ENCODE data around the gene ABL1. TPM values are rescaled to one million over a fixed set of nuclear protein-coding genes. Genes with fewer than 3 reads are reported as not detected.

Gene ABL1
- total RNA-seq, 3 donors from 2014 or later: 37.1 to 38.8 (median 38.2) TPM

GRCh38 chr9:130882696-130883225, 47.7 kb downstream of the ABL1 start:
- H3K4me3 Mint-ChIP-seq: no peak overlapping the region
- H3K36me3 Mint-ChIP-seq (ENCODE audit: insufficient read depth): peaks cover 31% of the 10 kb centered on the region
- H3K4me1 Mint-ChIP-seq (ENCODE audit: low read depth): no peaks in the 10 kb centered on the region
- DNase-seq: no peak
- no peak for ATAC-seq
- H3K9me3 Mint-ChIP-seq: no peaks in the 10 kb centered on the region
- no peaks in the 10 kb centered on the region for H3K27me3 Mint-ChIP-seq (ENCODE audit: low read depth)

GRCh38 chr9:130883479-130883878, 48.4 kb downstream of the ABL1 start:
- ATAC-seq: no peak
- Mint-ChIP-seq H3K4me1 (ENCODE audit: low read depth) (no peaks in the 10 kb centered on the region), H3K9me3 (no peaks in the 10 kb centered on the region), H3K36me3 (ENCODE audit: insufficient read depth) (peaks cover 31% of the 10 kb centered on the region), H3K27me3 (ENCODE audit: low read depth) (no peaks in the 10 kb centered on the region), H3K4me3 (no peak overlapping the region)
- no peak for DNase-seq

- Mint-ChIP-seq H3K36me3 (ENCODE audit: insufficient read depth) (peaks cover 29% of the 10 kb centered on the region), H3K9me3 (no peaks in the 10 kb centered on the region), H3K4me3 (no peak overlapping the region), H3K4me1 (ENCODE audit: low read depth) (no peaks in the 10 kb centered on the region), H3K27me3 (ENCODE audit: low read depth) (no peaks in the 10 kb centered on the region)
- ATAC-seq (no peak), DNase-seq (no peak)
Observed at GRCh38 chr9:130884111-130884531, 49.1 kb downstream of the ABL1 start.

GRCh38 chr9:130884542-130885483, 49.8 kb downstream of the ABL1 start:
- Mint-ChIP-seq H3K9me3 (no peaks in the 10 kb centered on the region), H3K27me3 (ENCODE audit: low read depth) (no peaks in the 10 kb centered on the region), H3K4me1 (ENCODE audit: low read depth) (no peaks in the 10 kb centered on the region), H3K4me3 (no peak overlapping the region), H3K36me3 (ENCODE audit: insufficient read depth) (peaks cover 25% of the 10 kb centered on the region)
- ATAC-seq (no peak), DNase-seq (no peak)

GRCh38 chr9:130885484-130886375, 50.7 kb downstream of the ABL1 start:
- Mint-ChIP-seq H3K27me3 (ENCODE audit: low read depth) (no peaks in the 10 kb centered on the region), H3K9me3 (no peaks in the 10 kb centered on the region), H3K36me3 (ENCODE audit: insufficient read depth) (peaks cover 25% of the 10 kb centered on the region), H3K4me1 (ENCODE audit: low read depth) (no peaks in the 10 kb centered on the region), H3K4me3 (no peak overlapping the region)
- ATAC-seq (no peak), DNase-seq (no peak)

- H3K9me3 Mint-ChIP-seq: no peaks in the 10 kb centered on the region
- H3K27me3 Mint-ChIP-seq (ENCODE audit: low read depth): no peaks in the 10 kb centered on the region
- DNase-seq (no peak), ATAC-seq (no peak)
- H3K36me3 Mint-ChIP-seq (ENCODE audit: insufficient read depth): peaks cover 21% of the 10 kb centered on the region
- H3K4me3 Mint-ChIP-seq: no peak overlapping the region
- H3K4me1 Mint-ChIP-seq (ENCODE audit: low read depth): no peaks in the 10 kb centered on the region
Observed at GRCh38 chr9:130886981-130887380, 51.9 kb downstream of the ABL1 start.

- Mint-ChIP-seq H3K9me3 (no peaks in the 10 kb centered on the region), H3K4me1 (ENCODE audit: low read depth) (no peaks in the 10 kb centered on the region), H3K4me3 (no peak overlapping the region), H3K36me3 (ENCODE audit: insufficient read depth) (peaks cover 21% of the 10 kb centered on the region), H3K27me3 (ENCODE audit: low read depth) (no peaks in the 10 kb centered on the region)
- ATAC-seq (no peak), DNase-seq (no peak)
Observed at GRCh38 chr9:130887494-130888144, 52.6 kb downstream of the ABL1 start.

- H3K27me3 Mint-ChIP-seq (ENCODE audit: low read depth): no peaks in the 10 kb centered on the region
- H3K4me1 Mint-ChIP-seq (ENCODE audit: low read depth): no peaks in the 10 kb centered on the region
- no peak for DNase-seq
- no peak for ATAC-seq
- peaks cover 21% of the 10 kb centered on the region for H3K36me3 Mint-ChIP-seq (ENCODE audit: insufficient read depth)
- no peaks in the 10 kb centered on the region for H3K9me3 Mint-ChIP-seq
- H3K4me3 Mint-ChIP-seq: no peak overlapping the region
Observed at GRCh38 chr9:130888146-130888885, 53.3 kb downstream of the ABL1 start.

GRCh38 chr9:130890124-130890523, 55.1 kb downstream of the ABL1 start:
- no peaks in the 10 kb centered on the region for H3K27me3 Mint-ChIP-seq (ENCODE audit: low read depth)
- H3K36me3 Mint-ChIP-seq (ENCODE audit: insufficient read depth): peaks cover 15% of the 10 kb centered on the region
- DNase-seq (no peak), ATAC-seq (no peak)
- no peak overlapping the region for H3K4me3 Mint-ChIP-seq
- H3K4me1 Mint-ChIP-seq (ENCODE audit: low read depth): no peaks in the 10 kb centered on the region
- H3K9me3 Mint-ChIP-seq: no peaks in the 10 kb centered on the region

GRCh38 chr9:130890870-130891687, 56.0 kb downstream of the ABL1 start:
- no peak for DNase-seq
- no peaks in the 10 kb centered on the region for H3K4me1 Mint-ChIP-seq (ENCODE audit: low read depth)
- ATAC-seq: no peak
- H3K27me3 Mint-ChIP-seq (ENCODE audit: low read depth): no peaks in the 10 kb centered on the region
- H3K9me3 Mint-ChIP-seq: no peaks in the 10 kb centered on the region
- H3K36me3 Mint-ChIP-seq (ENCODE audit: insufficient read depth): peaks cover 8% of the 10 kb centered on the region
- no peak overlapping the region for H3K4me3 Mint-ChIP-seq

GRCh38 chr9:130891688-130892476, 56.8 kb downstream of the ABL1 start:
- no peak overlapping the region for H3K4me3 Mint-ChIP-seq
- H3K4me1 Mint-ChIP-seq (ENCODE audit: low read depth): no peaks in the 10 kb centered on the region
- H3K27me3 Mint-ChIP-seq (ENCODE audit: low read depth): no peaks in the 10 kb centered on the region
- no peaks in the 10 kb centered on the region for H3K9me3 Mint-ChIP-seq
- DNase-seq (no peak), ATAC-seq (no peak)
- peaks cover 6% of the 10 kb centered on the region for H3K36me3 Mint-ChIP-seq (ENCODE audit: insufficient read depth)

GRCh38 chr9:130892477-130893304, 57.6 kb downstream of the ABL1 start:
- no peak for DNase-seq
- no peaks in the 10 kb centered on the region for H3K9me3 Mint-ChIP-seq
- no peaks in the 10 kb centered on the region for H3K4me1 Mint-ChIP-seq (ENCODE audit: low read depth)
- no peaks in the 10 kb centered on the region for H3K36me3 Mint-ChIP-seq (ENCODE audit: insufficient read depth)
- ATAC-seq: no peak
- H3K27me3 Mint-ChIP-seq (ENCODE audit: low read depth): no peaks in the 10 kb centered on the region
- no peak overlapping the region for H3K4me3 Mint-ChIP-seq

Measured in activated T-cell treated with anti-CD3 and anti-CD28 coated beads, Interleukin-2, amount 50 U/mL, for 4 hours (primary cell).